SK-N-MC (cell line): ENCODE data around the gene STK32B.

Experiments
- EZH2 ChIP-seq: fragments of 200-600 bp; sonication (generic); IDR thresholded peaks from one replicate; pipeline ENCODE4 v1.6.1; 2017; ENCODE audit warnings: antibody characterized with exemption
- FOXP2 ChIP-seq: optimal IDR thresholded peaks from 2 replicates; pipeline ENCODE3; 2011; ENCODE audit warnings: mild to moderate bottlenecking, moderate library complexity; ENCODE audit not compliant: insufficient read depth; ENCODE audit errors: extremely low read length, control extremely low read depth
- POLR2AphosphoS5 ChIP-seq: IDR thresholded peaks from 2 replicates; pipeline ENCODE4 v1.6.1; 2012; ENCODE audit warnings: mild to moderate bottlenecking, low read depth, low read length, borderline replicate concordance

DNA sequence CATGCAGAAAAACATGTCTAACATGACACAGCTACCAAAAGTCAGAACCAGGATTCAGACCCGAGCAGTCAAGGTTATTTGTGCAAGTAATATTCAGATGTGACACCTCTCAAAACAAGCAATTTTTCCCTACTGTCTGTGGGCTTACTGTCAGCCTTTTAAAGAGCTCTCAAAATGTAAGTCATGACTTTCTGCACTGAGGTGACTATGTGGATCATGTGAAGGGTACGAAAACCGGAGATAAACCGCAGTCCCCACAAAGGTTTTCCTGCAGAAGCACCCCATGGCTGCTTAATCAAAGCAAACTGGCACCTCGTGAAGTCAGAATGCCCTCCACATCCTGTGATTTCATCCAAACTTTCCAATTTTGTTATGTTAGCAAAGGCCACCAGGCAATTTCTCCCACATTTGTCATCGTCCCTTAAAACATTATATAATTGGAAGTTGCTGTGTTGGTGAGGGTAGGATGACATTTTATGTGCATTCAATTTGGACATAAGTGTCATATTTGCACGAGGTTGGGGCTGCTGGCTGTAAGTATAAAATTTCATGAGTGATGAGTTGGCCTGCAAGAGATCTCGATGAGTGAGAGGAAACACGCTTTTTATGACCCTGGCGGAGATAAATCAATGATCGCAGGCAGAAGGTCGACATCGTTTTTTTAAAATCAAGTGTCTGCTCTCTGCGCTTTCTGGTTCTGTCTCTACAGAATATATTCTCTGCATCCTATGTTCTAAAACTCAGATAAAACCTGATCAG is 161.2 kb downstream of the STK32B start:
- TF ChIP-seq EZH2: no peak
- TF ChIP-seq POLR2AphosphoS5: no peak
- no peak for TF ChIP-seq FOXP2
